IgD-negative memory B cell (primary cell): ENCODE measurements around the gene UBE2S. TPM values are rescaled to one million over a fixed set of nuclear protein-coding genes. Genes with fewer than 3 reads are reported as not detected.
"Not testable (repeated sequence)": the region's sequence is repeated elsewhere in the genome, so short reads cannot be mapped to it uniquely, and the experiment has no call there.

Experiments used
- H3K27ac Mint-ChIP-seq, 3 donors: one replicate each; pipeline ENCODE4 v1.8.0; 2020 to 2022; ENCODE audit warnings: mild to moderate bottlenecking in 3 of 3, mixed read lengths in 3 of 3, moderate library complexity in 1 of 3
- H3K27me3 Mint-ChIP-seq: one replicate; pipeline ENCODE4 v1.8.0; 2021; ENCODE audit warnings: mixed read lengths
- H3K36me3 Mint-ChIP-seq: one replicate; pipeline ENCODE4 v1.8.0; 2020; ENCODE audit warnings: mild to moderate bottlenecking, mixed read lengths
- H3K4me1 Mint-ChIP-seq, 3 donors: one replicate each; pipeline ENCODE4 v1.8.0; 2020 to 2022; ENCODE audit warnings: mixed read lengths in 3 of 3, mild to moderate bottlenecking in 1 of 3
- H3K4me3 Mint-ChIP-seq, 4 donors: one replicate each; pipeline ENCODE4 v1.8.0; 2020 to 2022; ENCODE audit warnings: mild to moderate bottlenecking in 4 of 4, mixed read lengths in 4 of 4, moderate library complexity in 3 of 4
- H3K9me3 Mint-ChIP-seq, 3 donors: one replicate each; pipeline ENCODE4 v1.8.0; 2020 to 2021; ENCODE audit warnings: mixed read lengths in 3 of 3, mild to moderate bottlenecking in 1 of 3
- polyA plus RNA-seq: library from polyadenylated mRNA; unstranded; fragments of 300-500 nt; fragmentation: Illumina TruSeq; gene quantifications from one replicate; pipeline ENCODE4 v1.2.3, GENCODE V29; 2021

Gene UBE2S
- polyA plus RNA-seq: 37.6 TPM

GRCh38 chr19:55407550-55407799 lies at the start of gene UBE2S:
UBE2S (minus strand) TSS chr19:55407788; CDS start chr19:55407589, 199 bp downstream.
- H3K36me3 Mint-ChIP-seq, H3K9me3 Mint-ChIP-seq, H3K27me3 Mint-ChIP-seq: not testable (repeated sequence)
- Mint-ChIP-seq H3K4me1 (peaks cover 14 to 25% (median 18%) of the 10 kb centered on the region in 3 donors), H3K27ac (peak within 1 kb of the TSS; percentile 93 to 99 (median 98)), H3K4me3 (peak within 1 kb of the TSS; percentile 87 to 97 (median 94))

GRCh38 chr19:55456347-55456746 lies 48.8 kb upstream of the UBE2S start:
- H3K4me1 Mint-ChIP-seq: peaks cover 4 to 20% (median 14%) of the 10 kb centered on the region in 3 donors
- no peak overlapping the region for H3K27ac Mint-ChIP-seq
- peaks cover 0 to 1% (median 0%) of the 10 kb centered on the region in 3 donors for H3K9me3 Mint-ChIP-seq
- peaks cover 15% of the 10 kb centered on the region for H3K36me3 Mint-ChIP-seq
- peak overlapping the region in 1 of 4 donors; percentile 8 for H3K4me3 Mint-ChIP-seq
- H3K27me3 Mint-ChIP-seq: peaks cover 11% of the 10 kb centered on the region

- H3K9me3 Mint-ChIP-seq: peaks cover 0 to 1% (median 0%) of the 10 kb centered on the region in 3 donors
- no peak overlapping the region for H3K4me3 Mint-ChIP-seq
- H3K36me3 Mint-ChIP-seq: peaks cover 15% of the 10 kb centered on the region
- peaks cover 4 to 17% (median 14%) of the 10 kb centered on the region in 3 donors for H3K4me1 Mint-ChIP-seq
- H3K27me3 Mint-ChIP-seq: peaks cover 11% of the 10 kb centered on the region
- peak overlapping the region in 1 of 3 donors; percentile 89 for H3K27ac Mint-ChIP-seq
Observed at GRCh38 chr19:55455576-55456235, 48.1 kb upstream of the UBE2S start.

GRCh38 chr19:55454787-55455243 lies 47.2 kb upstream of the UBE2S start:
- H3K27me3 Mint-ChIP-seq: peaks cover 13% of the 10 kb centered on the region
- H3K4me3 Mint-ChIP-seq: peak overlapping the region in 1 of 4 donors; percentile 60
- H3K36me3 Mint-ChIP-seq: peaks cover 15% of the 10 kb centered on the region
- peaks cover 0 to 11% (median 6%) of the 10 kb centered on the region in 3 donors for H3K4me1 Mint-ChIP-seq
- peaks cover 0 to 1% (median 0%) of the 10 kb centered on the region in 3 donors for H3K9me3 Mint-ChIP-seq
- peak overlapping the region in 1 of 3 donors; percentile 89 for H3K27ac Mint-ChIP-seq

- Mint-ChIP-seq H3K9me3 (peaks cover 0 to 1% (median 0%) of the 10 kb centered on the region in 3 donors), H3K27me3 (peaks cover 13% of the 10 kb centered on the region), H3K4me3 (peak overlapping the region in 2 of 4 donors; percentile 47 to 70), H3K36me3 (peaks cover 15% of the 10 kb centered on the region), H3K27ac (peak overlapping the region in 1 of 3 donors; percentile 89), H3K4me1 (peaks cover 0 to 10% (median 6%) of the 10 kb centered on the region in 3 donors)
Observed at GRCh38 chr19:55453511-55454260, 46.1 kb upstream of the UBE2S start.

- Mint-ChIP-seq H3K36me3 (peaks cover 15% of the 10 kb centered on the region), H3K4me3 (peak overlapping the region in 1 of 4 donors; percentile 72), H3K27me3 (peaks cover 13% of the 10 kb centered on the region), H3K4me1 (peaks cover 0 to 10% (median 6%) of the 10 kb centered on the region in 3 donors), H3K27ac (peak overlapping the region in 1 of 3 donors; percentile 14), H3K9me3 (peaks cover 0 to 1% (median 0%) of the 10 kb centered on the region in 3 donors)
Observed at GRCh38 chr19:55452749-55453346, 45.3 kb upstream of the UBE2S start.

GRCh38 chr19:55451965-55452748 lies 44.6 kb upstream of the UBE2S start:
- Mint-ChIP-seq H3K4me1 (peaks cover 0 to 10% (median 6%) of the 10 kb centered on the region in 3 donors), H3K4me3 (peak overlapping the region in 1 of 4 donors; percentile 90), H3K27ac (no peak overlapping the region), H3K9me3 (peaks cover 0 to 1% (median 0%) of the 10 kb centered on the region in 3 donors), H3K36me3 (peaks cover 15% of the 10 kb centered on the region), H3K27me3 (peaks cover 13% of the 10 kb centered on the region)

GRCh38 chr19:55451163-55451964 lies 43.8 kb upstream of the UBE2S start:
- Mint-ChIP-seq H3K27ac (no peak overlapping the region), H3K27me3 (peaks cover 13% of the 10 kb centered on the region), H3K9me3 (peaks cover 0 to 1% (median 0%) of the 10 kb centered on the region in 3 donors), H3K36me3 (peaks cover 15% of the 10 kb centered on the region), H3K4me1 (peaks cover 0 to 10% (median 6%) of the 10 kb centered on the region in 3 donors), H3K4me3 (peak overlapping the region in 3 of 4 donors; percentile 60 to 90 (median 66))

- Mint-ChIP-seq H3K9me3 (no peaks in the 10 kb centered on the region), H3K27ac (no peak overlapping the region), H3K27me3 (peaks cover 22% of the 10 kb centered on the region), H3K36me3 (peaks cover 10% of the 10 kb centered on the region), H3K4me1 (peaks cover 0 to 10% (median 6%) of the 10 kb centered on the region in 3 donors), H3K4me3 (no peak overlapping the region)
Observed at GRCh38 chr19:55449469-55449868, 41.9 kb upstream of the UBE2S start.

GRCh38 chr19:55448175-55448490 lies 40.5 kb upstream of the UBE2S start:
- H3K4me3 Mint-ChIP-seq, H3K36me3 Mint-ChIP-seq, H3K9me3 Mint-ChIP-seq: not testable (repeated sequence)

GRCh38 chr19:55447421-55448174 lies 40.0 kb upstream of the UBE2S start:
- Mint-ChIP-seq H3K4me3 (no peak overlapping the region), H3K27me3 (peaks cover 33% of the 10 kb centered on the region), H3K9me3 (no peaks in the 10 kb centered on the region), H3K27ac (no peak overlapping the region), H3K36me3 (no peaks in the 10 kb centered on the region), H3K4me1 (peaks cover 0 to 5% (median 3%) of the 10 kb centered on the region in 3 donors)

More at GRCh38 chr19:55448175-55448490, 40.5 kb upstream of the UBE2S start:
- not testable (repeated sequence) for H3K27ac Mint-ChIP-seq, H3K4me1 Mint-ChIP-seq
- peaks cover 32% of the 10 kb centered on the region for H3K27me3 Mint-ChIP-seq

GRCh38 chr19:55446060-55446459 lies 38.5 kb upstream of the UBE2S start:
- Mint-ChIP-seq H3K9me3 (peaks cover 0 to 4% (median 0%) of the 10 kb centered on the region in 3 donors), H3K27me3 (peaks cover 38% of the 10 kb centered on the region), H3K4me1 (peaks cover 6 to 10% (median 8%) of the 10 kb centered on the region in 3 donors), H3K4me3 (no peak overlapping the region), H3K36me3 (no peaks in the 10 kb centered on the region), H3K27ac (no peak overlapping the region)

- H3K27me3 Mint-ChIP-seq: peaks cover 45% of the 10 kb centered on the region
- peaks cover 6 to 14% (median 8%) of the 10 kb centered on the region in 3 donors for H3K4me1 Mint-ChIP-seq
- H3K27ac Mint-ChIP-seq: peak overlapping the region in 1 of 3 donors; percentile 45
- H3K36me3 Mint-ChIP-seq: no peaks in the 10 kb centered on the region
- peaks cover 0 to 7% (median 0%) of the 10 kb centered on the region in 3 donors for H3K9me3 Mint-ChIP-seq
- no peak overlapping the region for H3K4me3 Mint-ChIP-seq
Observed at GRCh38 chr19:55444646-55445045, 37.1 kb upstream of the UBE2S start.
